GM12891 (cell line): ENCODE results near the gene SPACA7.

Experiments
- PAX5 ChIP-seq: IDR thresholded peaks from 2 replicates; pipeline ENCODE4 v1.6.1; 2011; ENCODE audit warnings: low read length, moderate library complexity, mild to moderate bottlenecking; ENCODE audit not compliant: insufficient read depth, severe bottlenecking
- POLR2A ChIP-seq: IDR thresholded peaks from 2 replicates; pipeline ENCODE4 v1.6.1; 2011; ENCODE audit warnings: low read depth, low read length, control low read depth
- POLR2AphosphoS5 ChIP-seq: IDR thresholded peaks from 2 replicates; pipeline ENCODE4 v1.6.1; 2011; ENCODE audit warnings: low read depth, low read length, control low read depth
- TAF1 ChIP-seq: IDR thresholded peaks from 2 replicates; pipeline ENCODE4 v1.6.1; 2011; ENCODE audit warnings: low read depth, low read length, control low read depth

- no peak for TF ChIP-seq POLR2A
- no peak for TF ChIP-seq TAF1
- TF ChIP-seq POLR2AphosphoS5: no peak
- TF ChIP-seq PAX5: no peak
Observed at GRCh38 chr13:112363867-112364528, 12.2 kb upstream of the SPACA7 start.
